Hepatocyte (in vitro differentiated cells): ENCODE measurements around the gene ZNF318. TPM values are rescaled to one million over a fixed set of nuclear protein-coding genes. Genes with fewer than 3 reads are reported as not detected.

Experiments used
- DNase-seq: peaks from one replicate; pipeline ENCODE4 v3.0.0-alpha.2; 2016; ENCODE audit warnings: low spot score
- H2AFZ ChIP-seq: fragments of 200-600 bp; sonication (generic); 2 replicates; pipeline ENCODE4 v1.6.0; 2016; ENCODE audit warnings: antibody characterized with exemption, mild to moderate bottlenecking
- H3K27ac ChIP-seq: fragments of 200-600 bp; sonication (generic); 2 replicates; pipeline ENCODE4 v1.5.1; 2016; ENCODE audit warnings: mild to moderate bottlenecking
- H3K27me3 ChIP-seq: fragments of 200-600 bp; sonication (generic); 2 replicates; pipeline ENCODE4 v1.6.1; 2016
- H3K36me3 ChIP-seq: fragments of 200-600 bp; sonication (generic); replicated peaks from 2 replicates; pipeline ENCODE4 v1.5.1; 2016; ENCODE audit warnings: low read depth; ENCODE audit not compliant: insufficient read depth
- H3K4me1 ChIP-seq: fragments of 200-600 bp; sonication (generic); 2 replicates; pipeline ENCODE4 v1.5.1; 2016; ENCODE audit warnings: mild to moderate bottlenecking, moderate library complexity; ENCODE audit not compliant: insufficient read depth
- H3K4me2 ChIP-seq: fragments of 200-600 bp; sonication (generic); 2 replicates; pipeline ENCODE4 v1.6.0; 2016
- H3K4me3 ChIP-seq: fragments of 200-600 bp; sonication (generic); 2 replicates; pipeline ENCODE4 v1.5.1; 2016; ENCODE audit warnings: mild to moderate bottlenecking
- H3K79me2 ChIP-seq: fragments of 200-600 bp; sonication (generic); 2 replicates; pipeline ENCODE4 v1.6.0; 2017; ENCODE audit warnings: mild to moderate bottlenecking
- H3K9me2 ChIP-seq: fragments of 200-600 bp; sonication (generic); replicated peaks from 2 replicates; pipeline ENCODE4 v1.6.0; 2017; ENCODE audit warnings: mild to moderate bottlenecking; ENCODE audit not compliant: insufficient read depth
- H3K9me3 ChIP-seq: fragments of 200-600 bp; sonication (generic); 2 replicates; pipeline ENCODE4 v1.5.1; 2016; ENCODE audit warnings: low read depth, mild to moderate bottlenecking
- H4K20me1 ChIP-seq: fragments of 200-600 bp; sonication (generic); 2 replicates; pipeline ENCODE4 v1.6.0; 2016; ENCODE audit warnings: mild to moderate bottlenecking; ENCODE audit not compliant: insufficient read depth, poor library complexity, severe bottlenecking
- CTCF ChIP-seq: fragments of 200-600 bp; sonication (generic); IDR thresholded peaks from 2 replicates; pipeline ENCODE4 v1.5.1; 2016; ENCODE audit warnings: antibody characterized with exemption, mild to moderate bottlenecking; ENCODE audit not compliant: poor library complexity
- EZH2 ChIP-seq: fragments of 200-600 bp; sonication (generic); IDR thresholded peaks from 2 replicates; pipeline ENCODE4 v1.6.1; 2016; ENCODE audit warnings: antibody characterized with exemption, mild to moderate bottlenecking, borderline replicate concordance
- EZH2phosphoT487 ChIP-seq: fragments of 200-600 bp; sonication (generic); IDR thresholded peaks from one replicate; pipeline ENCODE4 v1.6.1; 2018; ENCODE audit warnings: antibody characterized with exemption, mild to moderate bottlenecking, low read depth, moderate library complexity; ENCODE audit not compliant: unreplicated experiment, severe bottlenecking
- whole genome bisulfite sequencing: methylation state at CpG from one replicate; pipeline ENCODE4 v1.1.6; 2016; ENCODE audit warnings: low lambda C conversion rate; ENCODE audit errors: missing lambda C conversion rate; 5-methylcytosine and 5-hydroxymethylcytosine counted together
- polyA plus RNA-seq: library from polyadenylated mRNA; unstranded; fragments of >200 nt; fragmentation: Nextera tagmentation; extraction: Ambion mirVana; gene quantifications from 2 replicates; pipeline ENCODE4 v1.2.1, GENCODE V29; 2016
- total RNA-seq: library from RNA; depleted of rRNA; stranded (reverse); fragments of >200 nt; gene quantifications from 2 replicates; pipeline ENCODE4 v1.2.3, GENCODE V29; 2014

The ZNF318 gene
- total and polyA plus RNA-seq, 2 experiments from 2014 or later, result 6.9 to 13.4 TPM

- no peaks in the 10 kb centered on the region for H3K36me3 ChIP-seq
- no peaks in the 10 kb centered on the region for H3K9me3 ChIP-seq
- H3K4me2 ChIP-seq, result no peak overlapping the region
- no peaks in the 10 kb centered on the region for H3K9me2 ChIP-seq
- H4K20me1 ChIP-seq, result no peaks in the 10 kb centered on the region
- H2AFZ ChIP-seq, result no peak overlapping the region
- H3K79me2 ChIP-seq, result no peaks in the 10 kb centered on the region
- no peaks in the 10 kb centered on the region for H3K27me3 ChIP-seq
- no peak overlapping the region for H3K4me3 ChIP-seq
- no peaks in the 10 kb centered on the region for H3K4me1 ChIP-seq
- 92% methylated on average over 1 of the region's 1 CpG for WGBS
- no peak overlapping the region for H3K27ac ChIP-seq
- DNase-seq, result no peak
- TF ChIP-seq CTCF (no peak), EZH2 (no peak), EZH2phosphoT487 (no peak)
These were observed 37.8 kb upstream of the ZNF318 start for GRCh38 chr6:43407296-43407695.

- H3K79me2 ChIP-seq, result no peaks in the 10 kb centered on the region
- no peak for TF ChIP-seq CTCF
- TF ChIP-seq EZH2, result no peak
- TF ChIP-seq EZH2phosphoT487, result no peak
- H3K9me2 ChIP-seq, result no peaks in the 10 kb centered on the region
- H3K27ac ChIP-seq, result no peak overlapping the region
- H2AFZ ChIP-seq, result no peak overlapping the region
- H4K20me1 ChIP-seq, result no peaks in the 10 kb centered on the region
- no peaks in the 10 kb centered on the region for H3K4me1 ChIP-seq
- no peak overlapping the region for H3K4me2 ChIP-seq
- no peak for DNase-seq
- no peak overlapping the region for H3K4me3 ChIP-seq
- no peaks in the 10 kb centered on the region for H3K27me3 ChIP-seq
- H3K36me3 ChIP-seq, result no peaks in the 10 kb centered on the region
- no peaks in the 10 kb centered on the region for H3K9me3 ChIP-seq
- whole genome bisulfite sequencing, result 38% methylated on average over 3 of the region's 3 CpGs
These were observed 35.9 kb upstream of the ZNF318 start for GRCh38 chr6:43405354-43405753.

GRCh38 chr6:43402820-43403219 lies 33.4 kb upstream of the ZNF318 start:
- 74% methylated on average over 1 of the region's 1 CpG for WGBS
- no peaks in the 10 kb centered on the region for H3K4me1 ChIP-seq
- no peak overlapping the region for H3K27ac ChIP-seq
- TF ChIP-seq EZH2 (no peak), CTCF (no peak), EZH2phosphoT487 (no peak)
- H4K20me1 ChIP-seq, result no peaks in the 10 kb centered on the region
- H3K4me2 ChIP-seq, result no peak overlapping the region
- H2AFZ ChIP-seq, result no peak overlapping the region
- no peaks in the 10 kb centered on the region for H3K27me3 ChIP-seq
- H3K79me2 ChIP-seq, result no peaks in the 10 kb centered on the region
- H3K9me3 ChIP-seq, result no peaks in the 10 kb centered on the region
- no peak for DNase-seq
- H3K36me3 ChIP-seq, result no peaks in the 10 kb centered on the region
- no peak overlapping the region for H3K4me3 ChIP-seq
- no peaks in the 10 kb centered on the region for H3K9me2 ChIP-seq

GRCh38 chr6:43401730-43402129 lies 32.3 kb upstream of the ZNF318 start:
- TF ChIP-seq EZH2phosphoT487 (no peak), EZH2 (no peak)
- 94% methylated on average over 3 of the region's 3 CpGs for WGBS
- H3K79me2 ChIP-seq, result no peaks in the 10 kb centered on the region

More at GRCh38 chr6:43401730-43402129, 32.3 kb upstream of the ZNF318 start:
- Histone ChIP-seq H3K27me3 (no peaks in the 10 kb centered on the region), H3K27ac (no peak overlapping the region), H3K4me1 (no peaks in the 10 kb centered on the region), H3K9me2 (no peaks in the 10 kb centered on the region), H4K20me1 (no peaks in the 10 kb centered on the region), H3K4me3 (no peak overlapping the region), H3K9me3 (no peaks in the 10 kb centered on the region), H2AFZ (no peak overlapping the region), H3K36me3 (no peaks in the 10 kb centered on the region), H3K4me2 (no peak overlapping the region)
- no peak for DNase-seq
